HepG2 (cell line): Measurements from ENCODE around the gene NDRG3. TPM values are rescaled to one million over a fixed set of nuclear protein-coding genes. Genes with fewer than 3 reads are reported as not detected.

ENCODE experiments used
- ARNT ChIP-seq: fragments of 450-650 bp; IDR thresholded peaks from 2 replicates; pipeline ENCODE4 v1.6.1; 2017
- ATF7 ChIP-seq, 2 experiments: fragments of 450-650 bp in 1 of 2; sonication (generic) in 1 of 2; formaldehyde crosslinking in 1 of 2; IDR thresholded peaks; 2 replicates each; pipeline versions ENCODE4 v1.4.0 to v1.6.1; 2016 to 2020; ENCODE audit warnings: antibody characterized with exemption in 1 of 2, mild to moderate bottlenecking in 1 of 2, missing genetic modification reagents in 1 of 2
- BCL6 ChIP-seq: IDR thresholded peaks from 2 replicates; pipeline ENCODE4 v1.6.1; 2016; ENCODE audit warnings: missing genetic modification reagents, missing compliant biosample characterization
- BRCA1 ChIP-seq: sonication (generic); formaldehyde crosslinking; IDR thresholded peaks from 2 replicates; pipeline ENCODE4 v1.4.0; 2020; ENCODE audit warnings: missing genetic modification reagents
- CCDC6 ChIP-seq: sonication (generic); formaldehyde crosslinking; IDR thresholded peaks from 2 replicates; pipeline ENCODE4 v1.8.1; 2022; ENCODE audit warnings: mild to moderate bottlenecking, missing genetic modification reagents, moderate library complexity
- DBP ChIP-seq: sonication (generic); formaldehyde crosslinking; IDR thresholded peaks from 2 replicates; pipeline ENCODE4 v1.4.0; 2020; ENCODE audit warnings: missing genetic modification reagents; ENCODE audit errors: not compliant biosample characterization
- KAT2B ChIP-seq: fragments of 150-350 bp; IDR thresholded peaks from 2 replicates; pipeline ENCODE4 v1.6.1; 2014; ENCODE audit warnings: low read depth, low read length, borderline replicate concordance
- LCORL ChIP-seq, 2 experiments: fragments of 450-650 bp in 1 of 2; sonication (generic) in 1 of 2; formaldehyde crosslinking in 1 of 2; IDR thresholded peaks; 2 replicates each; pipeline versions ENCODE4 v1.5.0 to v1.6.1; 2017 to 2020; ENCODE audit warnings: antibody characterized with exemption in 1 of 2, missing genetic modification reagents in 1 of 2
- NCOA5 ChIP-seq: sonication (generic); formaldehyde crosslinking; IDR thresholded peaks from 2 replicates; pipeline ENCODE4 v1.4.0; 2020; ENCODE audit warnings: missing genetic modification reagents
- SSRP1 ChIP-seq: IDR thresholded peaks from 2 replicates; pipeline ENCODE4 v1.6.1; 2016; ENCODE audit warnings: control low read depth
- ZBTB7B ChIP-seq: sonication (generic); formaldehyde crosslinking; IDR thresholded peaks from 2 replicates; pipeline ENCODE4 v1.4.0; 2020; ENCODE audit warnings: missing genetic modification reagents
- ZFY ChIP-seq: sonication (generic); formaldehyde crosslinking; IDR thresholded peaks from 2 replicates; pipeline ENCODE4 v1.4.0; 2020; ENCODE audit warnings: missing genetic modification reagents
- ZNF124 ChIP-seq: sonication (generic); formaldehyde crosslinking; IDR thresholded peaks from 2 replicates; pipeline ENCODE4 v1.4.0; 2020; ENCODE audit warnings: missing genetic modification reagents
- ZNF180 ChIP-seq: sonication (generic); formaldehyde crosslinking; IDR thresholded peaks from 2 replicates; pipeline ENCODE4 v1.4.0; 2020; ENCODE audit warnings: low read depth, missing genetic modification reagents, borderline replicate concordance
- ZNF44 ChIP-seq: sonication (generic); formaldehyde crosslinking; IDR thresholded peaks from 2 replicates; pipeline ENCODE4 v1.5.1; 2020; ENCODE audit warnings: mild to moderate bottlenecking, missing genetic modification reagents
- ZNF577 ChIP-seq: sonication (generic); formaldehyde crosslinking; IDR thresholded peaks from 2 replicates; pipeline ENCODE4 v1.4.0; 2020; ENCODE audit warnings: mild to moderate bottlenecking, low read depth, missing genetic modification reagents, borderline replicate concordance
- ZNF605 ChIP-seq: sonication (generic); formaldehyde crosslinking; IDR thresholded peaks from 2 replicates; pipeline ENCODE4 v1.8.0; 2022; ENCODE audit warnings: mild to moderate bottlenecking, missing genetic modification reagents
- ZNF644 ChIP-seq: IDR thresholded peaks from 2 replicates; pipeline ENCODE4 v1.6.1; 2016; ENCODE audit warnings: low read depth
- ZNF720 ChIP-seq: sonication (generic); formaldehyde crosslinking; IDR thresholded peaks from 2 replicates; pipeline ENCODE4 v1.4.0; 2020; ENCODE audit warnings: missing genetic modification reagents
- ZNF792 ChIP-seq: IDR thresholded peaks from 2 replicates; pipeline ENCODE4 v1.6.1; 2016
- ZNF841 ChIP-seq: sonication (generic); formaldehyde crosslinking; IDR thresholded peaks from 2 replicates; pipeline ENCODE4 v1.8.1; 2023; ENCODE audit warnings: missing genetic modification reagents, borderline replicate concordance
- polyA plus RNA-seq, 8 experiments: library from polyadenylated mRNA; depleted of rRNA in 3 of 8; stranded (reverse) in 7 of 8; unstranded in 1 of 8; fragments of >200 nt; fragmentation: Illumina TruSeq in 4 of 8; extraction: Trizol in 4 of 8; gene quantifications; 2 replicates each; pipeline versions ENCODE4 v1.2.1 to v1.2.3, GENCODE V29; 2011 to 2016; ENCODE audit warnings: low read depth in 4 of 8, missing spikeins in 1 of 8, mixed read lengths in 1 of 8; ENCODE audit not compliant: insufficient read depth in 1 of 8
- total RNA-seq, 5 experiments: library from RNA; depleted of rRNA; stranded (reverse); fragments of >200 nt; fragmentation: Illumina TruSeq; extraction: Trizol; gene quantifications; 2 replicates each; pipeline ENCODE4 v1.2.3, GENCODE V29; 2016; ENCODE audit warnings: low read depth in 1 of 5
- TF ChIP-seq, protein P1 (sequence below): sonication (generic); formaldehyde crosslinking; IDR thresholded peaks from 2 replicates; pipeline ENCODE4 v1.4.0; 2020; ENCODE audit warnings: mild to moderate bottlenecking, missing genetic modification reagents
- TF ChIP-seq, protein P2 (sequence below): sonication (generic); formaldehyde crosslinking; IDR thresholded peaks from 2 replicates; pipeline ENCODE4 v1.5.0; 2020; ENCODE audit warnings: missing genetic modification reagents, mild to moderate bottlenecking, borderline replicate concordance
- TF ChIP-seq, protein P3 (sequence below): sonication (generic); formaldehyde crosslinking; IDR thresholded peaks from 2 replicates; pipeline ENCODE4 v1.8.1; 2022; ENCODE audit warnings: low read depth, mild to moderate bottlenecking, missing genetic modification reagents
- TF ChIP-seq, protein P4 (sequence below): sonication (generic); formaldehyde crosslinking; IDR thresholded peaks from 2 replicates; pipeline ENCODE4 v1.4.0; 2020; ENCODE audit warnings: missing genetic modification reagents, borderline replicate concordance

The NDRG3 gene
- total and polyA plus RNA-seq, 2 of the 13 experiments (the other 11 are each of a cell fraction or from before 2014, with no cell fraction given) = 36.0 to 40.5 TPM

GRCh38 chr20:36623444-36623843 is 122.4 kb downstream of the NDRG3 start (continued):
- TF ChIP-seq BCL6 (CRISPR knock-in tag) (peak; percentile 58), ZNF180 (no peak), ZNF124 (CRISPR knock-in tag) (no peak), NCOA5 (CRISPR knock-in tag) (no peak), ZBTB7B (no peak), ZNF792 (CRISPR knock-in tag) (no peak), BRCA1 (CRISPR knock-in tag) (no peak), CCDC6 (CRISPR knock-in tag) (no peak), ATF7 (IDR thresholded peaks at IDR 0.05) (no peak), ATF7 (CRISPR knock-in tag; IDR thresholded peaks at IDR 0.05) (no peak), ZFY (peak; percentile 22; the same call in 1 of the 2 replicates), ZNF841 (CRISPR knock-in tag) (no peak), SSRP1 (CRISPR knock-in tag) (0 out of 2 replicates have a peak, but pooled peaks have one; percentile 16), ZNF605 (CRISPR knock-in tag) (no peak), ZNF720 (CRISPR knock-in tag) (no peak), KAT2B (no peak), LCORL (IDR thresholded peaks at IDR 0.05) (no peak), LCORL (CRISPR knock-in tag; IDR thresholded peaks at IDR 0.05) (peak; percentile 48; the same call in 1 of the 2 replicates), DBP (CRISPR knock-in tag) (no peak), ZNF577 (CRISPR knock-in tag) (no peak), ZNF44 (CRISPR knock-in tag) (no peak), ARNT (no peak), ZNF644 (CRISPR knock-in tag) (no peak)
- TF ChIP-seq, protein P1, sequence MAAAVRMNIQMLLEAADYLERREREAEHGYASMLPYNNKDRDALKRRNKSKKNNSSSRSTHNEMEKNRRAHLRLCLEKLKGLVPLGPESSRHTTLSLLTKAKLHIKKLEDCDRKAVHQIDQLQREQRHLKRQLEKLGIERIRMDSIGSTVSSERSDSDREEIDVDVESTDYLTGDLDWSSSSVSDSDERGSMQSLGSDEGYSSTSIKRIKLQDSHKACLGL (CRISPR knock-in tag) = no peak
- TF ChIP-seq, protein P2, sequence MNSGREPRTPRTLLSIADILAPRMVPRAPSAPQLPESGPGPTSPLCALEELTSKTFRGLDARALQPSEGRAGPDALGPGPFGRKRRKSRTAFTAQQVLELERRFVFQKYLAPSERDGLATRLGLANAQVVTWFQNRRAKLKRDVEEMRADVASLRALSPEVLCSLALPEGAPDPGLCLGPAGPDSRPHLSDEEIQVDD (CRISPR knock-in tag) = no peak
- TF ChIP-seq, protein P3, sequence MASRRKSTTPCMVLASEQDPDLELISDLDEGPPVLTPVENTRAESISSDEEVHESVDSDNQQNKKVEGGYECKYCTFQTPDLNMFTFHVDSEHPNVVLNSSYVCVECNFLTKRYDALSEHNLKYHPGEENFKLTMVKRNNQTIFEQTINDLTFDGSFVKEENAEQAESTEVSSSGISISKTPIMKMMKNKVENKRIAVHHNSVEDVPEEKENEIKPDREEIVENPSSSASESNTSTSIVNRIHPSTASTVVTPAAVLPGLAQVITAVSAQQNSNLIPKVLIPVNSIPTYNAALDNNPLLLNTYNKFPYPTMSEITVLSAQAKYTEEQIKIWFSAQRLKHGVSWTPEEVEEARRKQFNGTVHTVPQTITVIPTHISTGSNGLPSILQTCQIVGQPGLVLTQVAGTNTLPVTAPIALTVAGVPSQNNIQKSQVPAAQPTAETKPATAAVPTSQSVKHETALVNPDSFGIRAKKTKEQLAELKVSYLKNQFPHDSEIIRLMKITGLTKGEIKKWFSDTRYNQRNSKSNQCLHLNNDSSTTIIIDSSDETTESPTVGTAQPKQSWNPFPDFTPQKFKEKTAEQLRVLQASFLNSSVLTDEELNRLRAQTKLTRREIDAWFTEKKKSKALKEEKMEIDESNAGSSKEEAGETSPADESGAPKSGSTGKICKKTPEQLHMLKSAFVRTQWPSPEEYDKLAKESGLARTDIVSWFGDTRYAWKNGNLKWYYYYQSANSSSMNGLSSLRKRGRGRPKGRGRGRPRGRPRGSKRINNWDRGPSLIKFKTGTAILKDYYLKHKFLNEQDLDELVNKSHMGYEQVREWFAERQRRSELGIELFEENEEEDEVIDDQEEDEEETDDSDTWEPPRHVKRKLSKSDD (CRISPR knock-in tag) = no peak
- TF ChIP-seq, protein P4, sequence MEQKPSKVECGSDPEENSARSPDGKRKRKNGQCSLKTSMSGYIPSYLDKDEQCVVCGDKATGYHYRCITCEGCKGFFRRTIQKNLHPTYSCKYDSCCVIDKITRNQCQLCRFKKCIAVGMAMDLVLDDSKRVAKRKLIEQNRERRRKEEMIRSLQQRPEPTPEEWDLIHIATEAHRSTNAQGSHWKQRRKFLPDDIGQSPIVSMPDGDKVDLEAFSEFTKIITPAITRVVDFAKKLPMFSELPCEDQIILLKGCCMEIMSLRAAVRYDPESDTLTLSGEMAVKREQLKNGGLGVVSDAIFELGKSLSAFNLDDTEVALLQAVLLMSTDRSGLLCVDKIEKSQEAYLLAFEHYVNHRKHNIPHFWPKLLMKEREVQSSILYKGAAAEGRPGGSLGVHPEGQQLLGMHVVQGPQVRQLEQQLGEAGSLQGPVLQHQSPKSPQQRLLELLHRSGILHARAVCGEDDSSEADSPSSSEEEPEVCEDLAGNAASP = no peak
